CD4-positive, alpha-beta T cell treated with Interleukin-4 for 4 hours (primary cell): Measurements from ENCODE around the gene FKBP11.

ENCODE experiments used
- DNase-seq: peaks from one replicate; pipeline ENCODE4 v3.0.0-alpha.2; 2020

The FKBP11 gene

GRCh38 chr12:48925304-48926011 is at the start of gene FKBP11:
TSS of gene FKBP11 (minus strand) at chr12:48925492. CDS start at chr12:48925428, 64 bp downstream.
- DNase-seq: peak; percentile 72

GRCh38 chr12:48973941-48974673 is 48.8 kb upstream of the FKBP11 start:
- DNase-seq: peak; percentile 34

- no peak for DNase-seq
Observed at GRCh38 chr12:48973531-48973930, 48.2 kb upstream of the FKBP11 start.

DNA sequence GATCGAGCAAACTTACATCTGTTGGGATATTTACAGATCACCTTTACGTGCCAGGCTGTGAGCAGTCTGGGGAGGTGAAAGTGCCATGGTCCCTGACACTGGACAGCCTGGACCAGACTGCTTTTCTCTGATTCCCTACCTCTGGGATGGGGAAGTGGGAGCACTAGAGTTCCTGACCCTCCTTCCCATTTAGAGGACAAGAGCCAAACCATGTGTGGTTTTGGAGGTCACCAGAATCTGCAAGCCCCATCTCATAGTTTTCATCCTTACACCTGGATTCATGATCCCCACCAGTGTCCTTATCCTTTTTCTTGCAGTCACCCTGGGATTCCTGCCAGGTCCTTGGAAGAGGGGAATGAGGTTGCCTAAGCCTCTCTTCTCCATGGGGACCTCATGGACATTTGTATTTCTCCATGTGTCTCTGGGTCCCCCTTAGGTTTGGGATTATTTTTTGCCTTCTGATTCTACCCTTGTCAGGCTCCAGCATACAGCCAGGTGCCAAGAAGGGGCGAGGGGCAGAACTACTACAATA is 47.7 kb upstream of the FKBP11 start:
- no peak for DNase-seq

DNA sequence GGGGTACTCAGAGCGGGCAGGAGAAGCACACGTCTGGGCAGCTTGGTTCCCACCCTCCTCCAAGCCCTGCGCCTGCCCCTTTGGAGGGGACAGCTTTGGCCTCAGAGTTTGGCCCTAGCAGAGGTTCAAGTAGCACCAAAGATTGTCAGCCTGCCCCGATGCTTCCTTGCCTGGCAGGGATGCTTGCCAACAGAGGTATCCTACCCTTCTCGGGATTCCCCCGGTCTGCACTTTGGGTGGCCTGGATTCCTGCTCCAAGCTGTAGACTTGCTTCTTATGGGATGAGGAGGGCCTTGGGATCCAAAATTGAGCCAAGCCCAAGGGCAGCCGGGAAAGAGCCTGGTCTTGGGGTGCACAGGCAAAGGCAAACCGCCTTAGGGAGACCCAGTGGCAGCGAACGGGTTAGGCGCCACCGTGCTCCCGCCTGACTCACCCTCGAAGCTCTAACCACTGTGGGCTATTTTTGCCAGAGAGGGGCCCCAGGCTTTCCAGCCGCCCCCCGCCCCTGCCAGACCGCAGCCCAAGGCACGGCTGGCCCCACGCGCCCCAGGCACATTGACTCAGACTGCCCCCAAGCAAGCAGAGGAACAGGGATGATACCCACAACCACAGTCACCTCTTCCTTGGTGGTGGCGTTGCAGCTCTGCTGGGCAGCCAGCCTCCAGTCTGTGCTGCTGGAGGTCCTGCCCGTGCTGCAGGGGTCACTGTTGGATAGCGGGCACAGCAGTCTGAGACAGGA is 47.1 kb upstream of the FKBP11 start:
- no peak for DNase-seq

GRCh38 chr12:48970702-48971334 is 45.5 kb upstream of the FKBP11 start:
- no peak for DNase-seq

DNA sequence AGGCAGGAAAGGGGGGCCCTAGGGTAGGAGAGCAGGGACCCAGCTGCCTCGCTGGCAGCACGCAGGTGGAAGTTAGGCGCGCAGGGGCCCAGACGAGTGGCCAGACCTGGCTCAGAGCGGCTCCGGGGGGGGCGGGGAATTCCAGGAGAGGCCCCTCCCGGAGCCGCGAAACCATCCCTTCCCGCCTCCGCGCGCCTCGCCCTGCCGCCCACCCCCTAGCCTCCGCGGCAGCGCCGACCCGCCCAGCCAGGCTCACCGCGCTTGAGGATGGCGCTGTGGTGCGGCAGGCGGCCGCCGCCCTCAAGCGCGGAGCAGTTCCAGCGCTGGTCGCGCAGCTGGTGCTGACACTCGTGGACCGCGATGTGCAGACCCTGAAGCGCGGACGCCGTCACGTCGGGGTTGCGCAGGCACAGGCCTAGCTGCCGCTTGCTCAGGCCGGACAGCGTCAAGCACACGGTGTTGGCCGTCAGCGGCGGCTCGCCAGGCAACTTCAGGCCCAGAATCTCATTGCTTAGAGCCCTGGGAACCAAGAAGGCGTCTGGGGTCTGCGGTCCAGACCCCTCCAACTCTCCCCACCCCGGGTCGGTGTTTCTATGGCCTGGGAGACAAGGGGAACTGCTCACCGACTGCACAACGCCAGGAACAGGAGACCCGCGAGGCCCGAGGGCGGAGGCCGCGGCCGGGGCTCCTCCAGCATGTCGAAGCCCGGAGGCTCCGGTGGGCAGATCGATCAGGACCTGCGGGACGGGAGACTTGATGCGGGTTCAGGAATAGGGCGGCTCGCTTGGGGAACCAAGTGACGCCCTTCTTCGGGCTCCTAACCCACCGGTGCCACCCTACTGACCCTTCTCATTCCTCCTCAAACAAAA is 44.8 kb upstream of the FKBP11 start:
- DNase-seq: peak; percentile 19

DNA sequence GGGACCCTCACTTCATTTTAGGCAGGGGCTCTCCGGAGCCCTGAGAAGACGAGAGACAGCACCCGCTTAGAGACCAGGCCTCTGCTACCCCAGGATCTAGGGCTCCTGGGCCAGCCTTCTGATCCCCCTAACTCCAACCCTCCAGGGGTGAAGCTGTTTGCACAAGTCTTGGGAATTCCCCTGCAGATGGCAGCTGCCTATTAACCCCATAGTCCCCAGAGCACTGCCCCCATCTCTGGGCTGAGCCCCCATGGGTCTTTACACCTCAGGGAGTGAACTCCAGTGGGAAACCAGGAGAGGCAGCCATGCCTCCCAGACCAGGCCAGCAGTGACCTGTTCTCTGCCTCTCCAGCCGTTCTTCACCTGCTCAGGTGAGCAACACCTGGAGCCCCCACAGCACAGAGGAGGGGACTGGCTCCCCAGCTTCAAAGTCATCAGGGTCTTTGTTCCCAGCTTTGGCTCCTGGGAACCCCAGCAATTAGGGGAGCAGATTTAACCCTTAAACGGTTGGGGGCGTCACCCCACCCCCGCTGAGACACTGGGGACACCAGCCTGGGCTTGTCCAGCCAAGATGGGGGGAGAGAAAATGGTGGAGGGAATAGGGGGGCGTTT is 44.0 kb upstream of the FKBP11 start:
- no peak for DNase-seq

GRCh38 chr12:48968467-48968866 is 43.2 kb upstream of the FKBP11 start:
- no peak for DNase-seq

DNA sequence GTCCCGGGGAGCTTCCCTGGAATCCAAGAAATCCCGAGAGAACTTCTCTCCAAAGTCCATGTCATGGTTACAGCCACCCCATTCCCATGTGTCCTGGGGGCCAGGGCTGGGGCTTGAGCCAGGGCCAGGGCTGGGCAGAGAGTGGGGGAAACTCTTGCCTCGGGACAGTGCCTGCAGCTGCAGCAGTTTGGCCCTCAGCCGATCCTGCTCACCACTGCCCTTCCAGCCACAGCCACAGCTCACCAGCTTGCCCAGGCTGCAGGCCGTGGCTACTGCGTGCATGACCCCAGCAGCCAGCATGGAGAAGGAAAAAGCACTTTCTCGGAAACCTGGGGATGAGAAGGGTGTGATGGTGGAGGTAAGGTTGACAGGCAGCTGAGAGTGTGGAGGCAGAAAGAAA is 42.7 kb upstream of the FKBP11 start:
- no peak for DNase-seq

DNA sequence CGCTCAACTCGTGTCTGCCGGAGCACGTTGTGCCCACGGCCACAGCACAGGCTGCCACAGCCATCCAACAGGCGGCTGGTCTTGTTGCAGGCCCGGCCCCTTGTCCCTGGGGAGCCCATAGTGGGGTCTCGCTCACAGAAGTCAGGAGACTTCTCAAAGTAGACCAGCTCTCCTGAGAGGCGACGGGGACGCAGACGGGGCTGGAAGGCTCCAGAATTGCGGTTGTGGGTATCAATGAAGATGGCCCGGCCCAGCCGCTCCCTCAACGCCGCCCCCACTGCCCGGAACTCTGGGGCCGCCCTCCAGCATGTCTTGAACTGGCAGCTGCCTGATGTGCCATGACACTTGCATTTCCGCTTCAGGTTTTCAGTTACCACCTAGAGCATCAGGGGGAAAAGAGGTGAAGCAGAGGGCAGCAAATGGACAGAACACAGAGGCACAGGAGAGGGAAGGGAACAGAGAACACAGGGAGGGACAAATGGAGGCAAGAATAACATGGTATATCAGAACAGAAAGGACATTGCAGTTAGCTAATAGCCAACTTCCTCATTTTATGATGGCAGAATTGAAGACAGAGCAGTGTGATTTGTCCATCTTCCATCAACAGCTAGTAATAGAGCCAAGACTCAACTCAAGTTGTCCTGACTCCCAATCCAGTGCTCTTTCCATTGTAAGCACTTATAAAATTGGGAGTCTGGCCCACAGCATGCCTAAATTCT is 41.0 kb upstream of the FKBP11 start:
- no peak for DNase-seq

GRCh38 chr12:48965298-48965838 is 40.1 kb upstream of the FKBP11 start:
- DNase-seq: no peak

- DNase-seq: no peak
Observed at GRCh38 chr12:48961801-48962200, 36.5 kb upstream of the FKBP11 start.

GRCh38 chr12:48961331-48961730 is 36.0 kb upstream of the FKBP11 start:
- DNase-seq: no peak

DNA sequence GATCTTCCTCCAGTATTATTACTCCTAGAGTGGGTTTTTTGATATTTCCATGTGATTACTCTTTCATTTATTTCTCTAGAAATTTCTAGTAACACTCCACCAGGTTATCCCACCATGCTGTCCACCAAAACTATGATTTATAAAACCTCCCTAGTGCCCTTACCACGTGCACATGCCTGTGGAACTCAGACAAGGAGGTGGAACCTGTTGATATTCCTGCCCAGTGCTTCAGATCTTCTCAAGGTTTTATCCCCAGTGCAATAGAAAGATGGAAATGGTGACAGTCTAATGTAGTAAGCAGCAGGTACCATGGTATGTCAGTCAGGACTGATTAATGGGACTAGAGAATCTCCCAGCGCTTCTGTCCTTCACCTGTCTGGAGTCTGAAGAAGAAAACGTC is 35.5 kb upstream of the FKBP11 start:
- no peak for DNase-seq

DNA sequence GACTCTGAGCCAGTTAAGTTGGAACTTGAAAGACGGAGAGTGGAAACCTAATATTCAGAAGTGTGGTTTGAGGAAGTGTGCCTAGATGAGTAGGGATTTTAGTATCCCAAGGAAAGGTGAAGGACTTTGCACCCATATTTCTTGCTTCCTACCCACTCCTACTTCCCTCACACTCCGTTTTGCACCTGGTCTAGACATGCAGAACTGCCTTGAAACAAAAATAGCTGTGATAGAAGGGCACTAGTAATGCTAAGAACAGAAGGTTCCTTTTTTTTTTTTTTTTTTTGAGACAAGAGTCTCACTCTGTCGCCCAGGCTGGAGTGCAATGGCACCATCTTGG is 32.7 kb upstream of the FKBP11 start:
- no peak for DNase-seq

DNA sequence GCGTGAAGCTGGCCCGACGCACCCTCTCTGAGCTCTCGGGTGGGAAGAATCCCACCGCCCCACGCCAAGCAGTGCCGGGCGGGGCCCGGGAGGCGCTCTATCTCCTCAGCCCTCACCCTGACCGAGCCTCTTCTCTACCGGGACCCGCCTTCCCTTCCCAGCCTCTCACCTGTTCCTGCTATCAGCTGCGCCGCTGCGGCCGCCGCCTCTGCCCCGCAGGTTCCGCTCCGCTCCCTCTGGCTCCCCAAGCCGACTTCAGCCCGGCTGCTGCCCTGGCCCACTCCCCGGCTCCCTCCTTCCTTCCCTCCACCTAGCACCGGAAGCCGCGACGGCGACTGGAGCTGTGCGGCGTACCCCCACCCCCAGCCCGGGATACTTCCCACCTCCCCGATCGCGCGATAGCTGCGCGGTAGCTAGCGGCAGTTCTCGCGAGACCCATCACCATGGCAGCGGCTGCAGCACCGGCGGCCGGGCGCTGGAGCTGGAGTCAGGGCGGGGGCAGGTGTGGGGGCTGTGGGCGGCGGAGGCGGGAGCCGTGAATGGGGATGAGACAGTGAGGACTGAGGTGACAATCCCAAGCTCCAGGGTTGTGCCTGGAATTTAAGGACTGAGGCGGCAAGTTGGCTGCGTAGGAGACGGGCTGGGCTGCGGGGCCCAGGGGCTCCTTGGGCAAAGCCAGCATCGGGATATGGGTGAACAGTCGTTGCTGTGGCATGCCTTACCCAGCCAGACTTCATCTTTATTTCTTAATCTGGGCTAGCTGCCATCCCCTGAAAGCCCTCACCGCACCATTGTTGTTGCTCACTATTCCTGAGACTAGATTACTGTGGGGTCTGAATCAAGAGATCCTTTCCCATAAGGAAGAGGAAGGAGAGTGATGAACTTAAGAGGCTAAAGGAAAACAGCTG is 32.1 kb upstream of the FKBP11 start, which contains the start of gene ARF3:
Gene ARF3 (minus strand): TSS at position 347 of the 908 bp plus-strand sequence. CDS start 16,392 bp downstream, outside the sequence.
- DNase-seq: peak; percentile 92

DNA sequence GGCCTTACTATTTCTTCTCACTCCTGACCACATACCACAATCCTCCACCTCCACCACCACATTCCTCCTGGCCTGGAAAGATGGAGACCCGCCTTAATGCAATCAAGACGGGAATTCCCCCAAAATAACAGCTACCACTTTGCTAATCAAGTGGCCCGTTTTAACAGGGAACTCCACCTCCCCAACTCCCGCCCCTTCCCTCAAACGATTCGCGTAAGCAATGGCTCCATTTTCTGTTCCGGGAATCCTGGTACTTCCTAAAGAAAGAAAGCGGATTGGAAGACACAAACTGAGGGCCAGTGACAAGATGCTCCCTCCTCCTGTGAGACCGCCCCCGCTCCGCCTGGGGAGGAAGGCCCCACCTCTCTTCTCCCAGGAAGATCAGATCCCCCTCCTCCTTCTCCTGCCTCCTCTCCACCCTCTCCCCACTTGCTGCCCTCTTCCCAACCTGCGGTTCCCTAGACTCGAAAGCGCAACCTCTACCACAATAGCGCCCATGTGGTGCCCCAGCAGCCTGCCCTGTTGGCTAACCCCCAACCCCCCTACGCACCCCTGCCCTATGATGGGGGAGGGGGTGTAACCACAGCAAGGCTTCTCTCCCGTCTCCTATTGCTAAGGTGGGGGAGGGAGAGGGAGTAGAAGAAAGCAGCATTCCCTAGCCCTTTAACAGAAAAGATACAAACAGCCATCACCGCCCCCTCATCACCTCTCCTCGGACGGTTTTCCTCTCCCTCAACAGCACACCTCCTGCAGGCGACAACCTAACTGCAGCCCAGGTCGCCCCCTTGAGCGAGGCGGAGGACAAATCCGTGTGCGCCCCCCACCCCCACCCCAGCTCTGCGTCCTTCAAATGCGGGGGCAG is 31.2 kb upstream of the FKBP11 start:
- peak; percentile 31 for DNase-seq
